DND-41 (cell line): ENCODE measurements around the gene INSC.

ENCODE experiments used
- ATAC-seq: fragments of 200-7000 bp; cut with Tn5 transposase; 3 replicates; pipeline ENCODE4 v1.9.1; 2021; ENCODE audit warnings: low read depth; ENCODE audit not compliant: insufficient read depth
- DNase-seq: peaks from one replicate; pipeline ENCODE4 v3.0.0-alpha.2; 2020
- H2AFZ ChIP-seq: 2 replicates; pipeline ENCODE4 v1.6.0; 2012; ENCODE audit warnings: low read depth, low read length
- H3K27ac ChIP-seq: 2 replicates; pipeline ENCODE4 v1.5.1; 2012; ENCODE audit warnings: low read length, inconsistent platforms
- H3K27me3 ChIP-seq: fragments of 200-600 bp; sonication (generic); 2 replicates; pipeline ENCODE4 v1.6.0; 2012; ENCODE audit warnings: low read length, mild to moderate bottlenecking, inconsistent platforms; ENCODE audit not compliant: insufficient read depth, poor library complexity
- H3K36me3 ChIP-seq: 2 replicates; pipeline ENCODE4 v1.5.1; 2012; ENCODE audit warnings: low read length, inconsistent platforms; ENCODE audit not compliant: insufficient read depth
- H3K4me1 ChIP-seq: 2 replicates; pipeline ENCODE4 v1.5.1; 2012; ENCODE audit warnings: mild to moderate bottlenecking, low read length; ENCODE audit not compliant: insufficient read depth
- H3K4me2 ChIP-seq: 2 replicates; pipeline ENCODE4 v1.6.0; 2012; ENCODE audit warnings: mild to moderate bottlenecking, moderate library complexity, low read length, inconsistent platforms; ENCODE audit not compliant: insufficient read depth
- H3K4me3 ChIP-seq, 2 experiments: fragments of 200-600 bp in 1 of 2; shearing (Covaris generic) in 1 of 2; 2 replicates each; pipeline ENCODE4 v1.5.1; 2012 to 2016; ENCODE audit warnings: inconsistent platforms in 2 of 2, low read length in 2 of 2, mild to moderate bottlenecking in 2 of 2, low read depth in 1 of 2, moderate library complexity in 1 of 2
- H3K79me2 ChIP-seq: 2 replicates; pipeline ENCODE4 v1.6.0; 2012; ENCODE audit warnings: low read length, inconsistent platforms; ENCODE audit not compliant: insufficient read depth
- H3K9ac ChIP-seq: 2 replicates; pipeline ENCODE4 v1.6.0; 2012; ENCODE audit warnings: low read depth, mild to moderate bottlenecking, inconsistent platforms, low read length, moderate library complexity
- H3K9me3 ChIP-seq: 2 replicates; pipeline ENCODE4 v1.5.1; 2012; ENCODE audit warnings: low read length, moderate library complexity, mild to moderate bottlenecking, inconsistent platforms; ENCODE audit not compliant: insufficient read depth, severe bottlenecking
- H4K20me1 ChIP-seq: 2 replicates; pipeline ENCODE4 v1.6.0; 2012; ENCODE audit warnings: low read length; ENCODE audit not compliant: insufficient read depth
- EZH2 ChIP-seq: IDR thresholded peaks from 3 replicates; pipeline ENCODE4 v1.6.1; 2012; ENCODE audit warnings: borderline replicate concordance, low read depth, mild to moderate bottlenecking, moderate library complexity, low read length, inconsistent platforms; ENCODE audit not compliant: severe bottlenecking
- TF ChIP-seq, protein P1 (sequence below): IDR thresholded peaks from 2 replicates; pipeline ENCODE4 v1.5.1; 2012; ENCODE audit warnings: borderline replicate concordance, low read length, moderate library complexity, mild to moderate bottlenecking; ENCODE audit not compliant: poor library complexity, severe bottlenecking; ENCODE audit errors: extremely low read depth

The INSC gene

GRCh38 chr11:15169815-15170551 lies 55.3 kb downstream of the INSC start:
- Histone ChIP-seq H3K27ac (no peak overlapping the region), H3K36me3 (no peaks in the 10 kb centered on the region), H3K4me1 (no peaks in the 10 kb centered on the region), H3K79me2 (no peaks in the 10 kb centered on the region), H3K4me2 (no peak overlapping the region), H2AFZ (no peak overlapping the region), H4K20me1 (no peaks in the 10 kb centered on the region), H3K4me3 (no peak overlapping the region), H3K9me3 (no peaks in the 10 kb centered on the region), H3K27me3 (peaks cover 22% of the 10 kb centered on the region), H3K9ac (no peak overlapping the region)
- ATAC-seq, result no peak
- DNase-seq, result no peak
- TF ChIP-seq, protein P1, sequence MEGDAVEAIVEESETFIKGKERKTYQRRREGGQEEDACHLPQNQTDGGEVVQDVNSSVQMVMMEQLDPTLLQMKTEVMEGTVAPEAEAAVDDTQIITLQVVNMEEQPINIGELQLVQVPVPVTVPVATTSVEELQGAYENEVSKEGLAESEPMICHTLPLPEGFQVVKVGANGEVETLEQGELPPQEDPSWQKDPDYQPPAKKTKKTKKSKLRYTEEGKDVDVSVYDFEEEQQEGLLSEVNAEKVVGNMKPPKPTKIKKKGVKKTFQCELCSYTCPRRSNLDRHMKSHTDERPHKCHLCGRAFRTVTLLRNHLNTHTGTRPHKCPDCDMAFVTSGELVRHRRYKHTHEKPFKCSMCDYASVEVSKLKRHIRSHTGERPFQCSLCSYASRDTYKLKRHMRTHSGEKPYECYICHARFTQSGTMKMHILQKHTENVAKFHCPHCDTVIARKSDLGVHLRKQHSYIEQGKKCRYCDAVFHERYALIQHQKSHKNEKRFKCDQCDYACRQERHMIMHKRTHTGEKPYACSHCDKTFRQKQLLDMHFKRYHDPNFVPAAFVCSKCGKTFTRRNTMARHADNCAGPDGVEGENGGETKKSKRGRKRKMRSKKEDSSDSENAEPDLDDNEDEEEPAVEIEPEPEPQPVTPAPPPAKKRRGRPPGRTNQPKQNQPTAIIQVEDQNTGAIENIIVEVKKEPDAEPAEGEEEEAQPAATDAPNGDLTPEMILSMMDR, result no peak
- TF ChIP-seq EZH2, result no peak

- Histone ChIP-seq H3K36me3 (no peaks in the 10 kb centered on the region), H3K4me2 (no peak overlapping the region), H3K27me3 (peaks cover 22% of the 10 kb centered on the region), H3K4me3 (no peak overlapping the region), H4K20me1 (no peaks in the 10 kb centered on the region), H3K9me3 (no peaks in the 10 kb centered on the region), H3K79me2 (no peaks in the 10 kb centered on the region), H2AFZ (no peak overlapping the region), H3K4me1 (no peaks in the 10 kb centered on the region), H3K27ac (no peak overlapping the region), H3K9ac (no peak overlapping the region)
- DNase-seq, result no peak
- TF ChIP-seq EZH2, result no peak
- ATAC-seq, result no peak
Measured at GRCh38 chr11:15170698-15171097, 56.0 kb downstream of the INSC start.

- ATAC-seq (no peak), DNase-seq (no peak)
- Histone ChIP-seq H3K27me3 (peaks cover 26% of the 10 kb centered on the region), H3K4me2 (no peak overlapping the region), H3K27ac (no peak overlapping the region), H3K9ac (no peak overlapping the region), H4K20me1 (no peaks in the 10 kb centered on the region), H3K9me3 (no peaks in the 10 kb centered on the region), H3K79me2 (no peaks in the 10 kb centered on the region), H2AFZ (no peak overlapping the region), H3K4me3 (no peak overlapping the region), H3K36me3 (no peaks in the 10 kb centered on the region), H3K4me1 (no peaks in the 10 kb centered on the region)
- no peak for TF ChIP-seq EZH2
- TF ChIP-seq, protein P1, result no peak
Measured at GRCh38 chr11:15171956-15172355, 57.2 kb downstream of the INSC start.

DNA sequence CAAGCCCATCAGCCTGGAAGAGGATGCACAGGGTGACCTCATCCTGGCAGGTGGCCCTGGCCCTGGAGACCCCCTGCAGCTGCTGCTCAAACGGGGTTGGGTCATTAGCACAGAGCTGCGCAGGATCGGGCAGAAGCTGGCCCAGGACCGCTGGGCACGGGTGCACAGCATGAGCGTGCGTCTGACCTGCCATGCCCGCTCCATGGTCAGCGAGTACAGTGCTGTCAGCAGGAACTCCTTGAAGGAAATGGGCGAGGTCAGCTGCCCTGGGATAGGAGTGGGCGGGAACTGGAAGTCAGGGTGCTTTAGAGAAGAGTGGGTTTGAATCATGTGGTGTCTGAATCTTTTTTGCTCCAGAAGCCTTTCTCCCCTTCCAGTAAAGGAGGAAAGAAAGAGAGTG lies 61.1 kb downstream of the INSC start:
- TF ChIP-seq EZH2, result no peak
- TF ChIP-seq, protein P1, result no peak
- DNase-seq, result no peak
- Histone ChIP-seq H3K4me3 (no peak overlapping the region), H2AFZ (no peak overlapping the region), H3K9ac (no peak overlapping the region), H3K9me3 (no peaks in the 10 kb centered on the region), H3K27me3 (peaks cover 19% of the 10 kb centered on the region), H3K4me2 (no peak overlapping the region), H3K4me1 (no peaks in the 10 kb centered on the region), H4K20me1 (0 out of 2 replicates have a peak, but pooled peaks cover 2% of the 10 kb centered on the region), H3K79me2 (no peaks in the 10 kb centered on the region), H3K27ac (no peak overlapping the region), H3K36me3 (no peaks in the 10 kb centered on the region)
- no peak for ATAC-seq
